Activated gamma-delta T cell treated with Interleukin-2 at 50 U/mL for 16 hours (primary cell): ENCODE data around the gene GRM5.
"Not testable (repeated sequence)": the region's sequence is repeated elsewhere in the genome, so short reads cannot be mapped to it uniquely, and the experiment has no call there.

Experiments used
- DNase-seq: peaks from one replicate; pipeline ENCODE4 v3.0.0-alpha.2; 2020

GRM5 gene

GRCh38 chr11:88484873-88485621 is 580.7 kb downstream of the GRM5 start:
- peak; percentile 9 for DNase-seq

DNA sequence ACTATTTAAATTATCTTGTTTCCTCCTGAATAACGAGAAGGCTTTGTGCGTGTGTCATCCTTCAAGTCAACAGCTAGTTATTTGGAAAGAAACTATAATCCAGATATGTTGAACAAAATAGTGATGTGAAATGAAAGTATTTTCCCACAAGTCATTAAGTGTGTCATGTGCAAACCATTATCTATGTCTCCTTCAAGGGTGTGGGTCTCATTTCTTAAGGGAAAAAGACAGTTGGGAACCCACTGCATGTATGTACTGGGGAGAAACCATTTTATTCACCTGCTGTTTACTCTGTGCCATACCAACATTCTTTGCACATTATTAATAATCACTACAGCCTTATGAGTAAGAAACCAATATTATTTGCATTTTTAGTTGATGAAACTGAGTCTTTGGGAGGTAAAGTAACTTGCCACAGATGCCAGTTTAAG is 582.9 kb downstream of the GRM5 start:
- DNase-seq: no peak

DNA sequence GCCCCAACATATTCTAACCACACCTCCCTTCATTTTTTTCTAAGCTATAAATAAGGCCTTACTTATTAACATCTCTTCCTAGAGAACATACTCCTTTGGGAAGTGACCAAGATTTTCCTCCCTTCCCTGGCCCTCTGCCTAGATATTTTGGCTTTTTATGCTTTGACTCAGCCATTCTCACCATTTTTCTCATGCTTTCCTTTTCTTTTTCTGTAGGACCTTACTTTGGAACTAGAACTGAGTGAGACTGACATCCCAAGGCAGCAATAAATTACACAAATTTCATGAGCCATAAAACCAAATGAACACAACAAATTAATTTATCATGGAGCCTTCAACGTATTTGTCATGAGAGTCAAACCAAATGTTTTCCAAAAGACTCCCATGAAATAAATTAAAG is 585.6 kb downstream of the GRM5 start:
- no peak for DNase-seq

DNA sequence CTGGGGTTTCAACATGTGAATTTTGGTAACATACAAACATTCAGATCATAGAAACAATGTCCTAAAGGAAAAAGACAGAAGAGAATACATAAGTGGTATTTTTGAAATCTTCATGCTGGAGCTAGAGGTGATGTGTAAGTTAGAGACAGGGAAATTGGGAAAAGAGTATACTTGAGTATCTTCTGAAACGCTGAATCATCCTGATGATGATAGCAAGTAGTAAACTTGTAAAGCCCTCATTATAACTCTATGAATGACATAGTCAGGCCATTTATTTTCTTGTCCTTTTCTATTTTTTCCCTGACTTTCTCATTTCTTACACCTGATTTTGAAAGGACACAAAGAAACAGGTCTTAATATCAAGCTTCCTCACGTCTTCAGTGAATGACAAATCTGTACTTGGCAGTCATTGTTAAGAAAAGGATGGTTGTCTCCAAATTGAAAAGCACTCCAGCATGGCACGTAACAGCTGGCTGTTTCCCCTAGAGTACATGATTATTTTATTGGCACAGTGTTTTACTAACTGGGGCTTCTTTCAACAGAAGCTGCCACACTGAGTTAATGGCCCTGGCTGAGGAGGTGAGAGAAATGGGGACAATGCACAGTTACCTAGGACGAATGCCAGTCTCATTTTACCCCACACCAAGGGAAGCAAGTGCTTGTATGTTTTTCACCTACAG is 587.5 kb downstream of the GRM5 start:
- no peak for DNase-seq

DNA sequence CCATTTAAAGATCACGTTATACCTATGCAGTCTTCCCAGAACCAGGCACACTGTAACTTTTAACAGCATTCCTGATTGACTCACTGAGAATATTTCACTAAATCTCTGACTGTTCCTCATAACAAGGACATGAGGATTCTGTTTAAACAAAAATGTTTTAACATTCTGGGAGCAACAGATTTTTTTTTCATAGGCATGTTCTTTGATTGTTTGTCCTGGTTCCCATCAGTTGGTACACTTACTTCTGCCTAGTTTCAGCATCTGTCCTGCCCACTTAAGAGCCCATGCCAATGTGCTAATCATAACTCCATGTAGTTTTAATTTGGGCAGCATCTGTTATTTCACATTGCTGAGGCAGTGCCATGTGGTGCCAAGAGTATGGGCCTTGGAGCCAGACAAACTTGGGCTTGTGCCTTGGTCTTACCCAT is 589.8 kb downstream of the GRM5 start:
- no peak for DNase-seq

DNA sequence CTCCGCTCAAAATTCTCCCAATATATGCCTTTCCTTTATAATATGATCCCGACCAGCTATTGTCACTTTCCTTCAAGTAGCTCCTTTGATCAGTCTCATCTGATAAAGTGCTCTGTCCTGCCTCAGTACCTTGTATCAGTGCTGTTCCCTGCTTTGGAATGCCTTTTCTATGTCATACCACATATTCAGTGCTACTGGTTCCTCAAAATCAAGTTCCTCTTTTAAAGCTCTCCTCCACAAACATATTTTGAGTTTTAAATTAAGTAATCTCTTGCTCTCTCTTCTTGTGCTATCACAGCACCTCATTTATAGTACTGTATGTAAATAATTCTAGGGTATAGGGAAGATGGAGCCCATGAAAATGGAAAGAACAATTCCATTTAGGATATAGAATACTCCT is 591.1 kb downstream of the GRM5 start:
- DNase-seq: no peak

- no peak for DNase-seq
Observed at GRCh38 chr11:88469561-88470225, 596.1 kb downstream of the GRM5 start.

GRCh38 chr11:88464528-88464927 is 601.3 kb downstream of the GRM5 start:
- DNase-seq: no peak

- not testable (repeated sequence) for DNase-seq
Observed at GRCh38 chr11:88463301-88463700, 602.5 kb downstream of the GRM5 start.

- DNase-seq: not testable (repeated sequence)
Observed at GRCh38 chr11:88458047-88458446, 607.7 kb downstream of the GRM5 start.

- no peak for DNase-seq
Observed at GRCh38 chr11:88455974-88456373, 609.8 kb downstream of the GRM5 start.

GRCh38 chr11:88454881-88455280 is 610.9 kb downstream of the GRM5 start:
- DNase-seq: no peak
